GM04503 (cell line): ENCODE data around the gene CTTN.

Experiments
- DNase-seq: peaks from one replicate; pipeline ENCODE4 v3.0.0-alpha.2; 2012; ENCODE audit warnings: low read depth

The CTTN gene

DNA sequence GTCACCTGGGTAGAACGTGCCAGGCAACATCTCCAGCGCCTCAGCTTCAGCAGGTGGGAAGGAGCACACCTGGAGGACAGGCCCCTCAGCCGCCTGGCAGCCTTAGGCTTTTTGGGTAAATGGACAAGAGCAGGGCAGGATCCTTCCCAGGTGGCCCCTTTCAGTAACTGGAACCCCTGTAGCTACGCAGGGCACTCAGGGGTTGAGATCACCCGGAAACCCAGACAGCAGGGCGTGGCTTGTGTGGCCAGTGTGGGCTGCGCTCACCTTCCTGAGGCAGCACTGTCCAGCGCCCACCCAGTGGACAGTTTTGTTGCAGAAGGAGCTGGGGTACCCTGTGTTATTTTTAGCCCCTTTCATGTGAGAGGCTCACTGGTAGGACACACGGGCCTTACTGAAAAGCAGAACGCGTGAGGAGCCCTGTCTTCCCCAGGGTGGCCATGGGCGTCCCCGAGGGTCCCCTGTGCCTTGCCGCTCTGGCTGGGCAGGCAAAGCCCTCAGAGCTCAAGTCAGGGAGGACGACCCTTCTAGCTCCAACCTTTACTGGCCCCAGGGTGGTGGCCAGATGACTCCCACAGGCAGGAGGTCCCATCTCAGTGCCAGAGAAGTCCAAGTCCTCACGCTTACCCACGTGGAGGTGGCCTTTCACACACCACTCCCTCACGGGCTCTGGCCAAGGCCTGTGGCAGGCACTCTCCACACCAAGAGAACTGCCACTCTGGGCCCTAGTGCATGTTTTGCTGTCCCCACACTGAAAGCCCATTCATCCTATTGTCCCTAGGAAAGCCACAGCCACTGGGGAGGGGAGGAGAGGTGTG is 75.8 kb downstream of the CTTN start:
- DNase-seq, result no peak

- no peak for DNase-seq
Measured at GRCh38 chr11:70474710-70475109, 76.4 kb downstream of the CTTN start.

- no peak for DNase-seq
Measured at GRCh38 chr11:70476669-70477068, 78.3 kb downstream of the CTTN start.

DNA sequence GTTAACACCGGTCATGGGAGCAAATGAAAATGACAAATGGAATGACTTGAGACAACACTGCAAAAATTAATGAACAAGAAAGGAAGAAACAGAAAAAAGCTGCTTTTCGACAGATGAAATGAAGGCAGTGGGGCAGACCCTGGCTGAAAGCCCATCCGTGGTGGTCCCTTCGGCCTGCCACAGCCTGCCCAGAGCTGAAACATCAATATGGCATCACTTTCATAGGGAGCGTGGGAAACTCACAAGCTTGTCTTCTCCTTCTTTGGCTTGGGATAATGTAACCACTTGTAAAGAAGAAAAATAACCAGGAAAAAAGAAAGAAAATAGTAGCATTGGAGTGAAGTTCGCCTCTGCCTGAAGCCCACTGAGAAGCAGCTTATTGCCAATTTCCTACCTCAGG is 78.8 kb downstream of the CTTN start:
- no peak for DNase-seq

DNA sequence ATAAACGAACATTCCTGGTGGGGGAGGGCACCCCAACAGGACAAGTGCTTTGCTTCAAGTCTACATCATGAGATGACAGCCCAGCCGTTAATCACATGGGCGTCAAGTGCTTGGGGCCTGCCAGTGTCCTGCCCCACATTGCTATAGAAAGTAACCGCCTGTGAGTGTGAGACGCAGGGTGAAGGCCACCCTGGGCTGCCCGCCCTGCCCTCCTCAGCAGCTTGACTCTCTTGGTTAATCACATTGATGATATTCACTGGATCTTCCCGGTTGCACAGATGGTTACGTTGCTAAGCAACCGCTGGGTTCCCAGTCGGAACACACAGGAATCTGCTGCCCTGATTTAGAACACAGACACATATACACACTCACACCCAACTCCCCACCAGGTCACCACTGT is 79.3 kb downstream of the CTTN start:
- DNase-seq, result no peak

DNA sequence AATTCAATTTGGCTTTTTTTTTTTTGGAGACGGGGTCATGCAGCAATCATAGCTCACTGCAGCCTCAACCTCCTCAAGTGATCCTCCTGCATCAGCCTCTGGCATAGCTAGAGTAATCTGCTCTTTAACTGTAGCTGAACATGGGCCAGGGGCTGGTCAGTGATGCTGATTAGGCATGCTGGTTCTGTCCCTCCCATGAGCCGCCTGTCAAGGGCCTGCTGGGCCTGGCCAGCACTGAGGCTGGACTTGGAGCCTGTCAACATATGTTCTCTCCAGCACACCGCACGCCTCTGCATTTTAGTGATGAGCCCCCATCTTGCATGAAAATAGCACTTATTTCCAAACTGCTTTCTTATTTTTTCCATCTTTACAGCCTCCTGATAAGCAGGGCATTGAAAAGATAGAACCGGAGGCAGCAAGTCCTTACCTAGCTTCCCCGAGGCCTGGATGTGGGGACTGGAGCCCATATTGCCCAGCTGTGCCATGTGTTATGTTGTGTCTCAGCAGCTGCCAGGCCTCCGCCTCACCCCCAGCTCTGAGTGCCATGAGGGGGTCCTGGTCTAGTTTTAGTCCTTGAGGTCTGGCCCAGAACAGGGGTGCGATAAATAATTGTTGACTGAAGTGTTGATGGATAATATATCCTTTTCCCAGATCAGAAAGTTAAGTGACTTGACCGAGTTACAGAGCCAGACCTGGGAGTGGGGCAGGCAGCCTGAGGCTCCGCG is 80.0 kb downstream of the CTTN start:
- no peak for DNase-seq

GRCh38 chr11:70480711-70481110 is 82.4 kb downstream of the CTTN start:
- no peak for DNase-seq

DNA sequence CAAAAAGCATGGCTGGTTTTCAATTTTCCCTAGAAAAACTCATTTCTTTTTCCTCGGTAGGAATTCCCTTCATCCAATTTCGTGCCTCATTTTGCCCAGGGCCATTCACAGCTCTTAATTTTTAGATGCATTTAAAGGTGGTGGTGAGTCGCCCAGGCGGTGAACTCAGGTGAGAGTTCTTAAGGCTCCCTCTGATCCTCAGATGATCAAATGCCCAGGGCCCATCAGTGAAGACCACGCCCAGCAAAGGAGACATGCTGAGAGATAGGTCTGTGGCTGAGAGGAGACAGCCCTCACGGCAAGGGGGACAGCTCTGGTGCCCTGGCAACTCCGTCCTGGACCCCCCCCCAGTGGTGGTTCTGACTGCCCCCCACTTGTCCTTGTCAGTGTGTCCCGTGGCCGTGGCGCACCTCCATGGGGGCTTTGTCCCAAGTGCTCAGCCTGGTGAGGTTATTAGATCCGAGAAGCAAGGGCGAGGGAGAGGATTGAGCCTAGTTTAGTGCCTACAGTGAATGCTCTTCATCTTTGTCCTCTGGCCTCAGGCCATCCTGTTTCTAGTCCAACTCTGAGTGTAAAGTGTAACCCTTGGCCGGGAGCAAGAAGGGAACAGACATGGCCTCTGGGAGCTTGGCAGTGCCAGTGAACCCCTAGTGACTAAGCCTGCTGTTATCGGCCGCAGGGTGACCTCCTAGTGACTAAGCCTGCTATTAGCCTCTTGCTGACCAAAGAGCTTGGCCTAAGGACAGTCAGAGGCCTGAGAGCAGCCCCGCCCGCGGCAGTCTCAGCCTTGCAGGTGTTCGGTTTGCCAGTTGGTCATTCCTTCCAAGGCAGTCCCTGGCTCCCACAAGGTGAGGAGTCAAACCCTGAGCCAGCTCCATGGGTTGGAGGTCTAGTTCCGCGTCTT is 83.5 kb downstream of the CTTN start:
- peak; percentile 27 for DNase-seq

DNA sequence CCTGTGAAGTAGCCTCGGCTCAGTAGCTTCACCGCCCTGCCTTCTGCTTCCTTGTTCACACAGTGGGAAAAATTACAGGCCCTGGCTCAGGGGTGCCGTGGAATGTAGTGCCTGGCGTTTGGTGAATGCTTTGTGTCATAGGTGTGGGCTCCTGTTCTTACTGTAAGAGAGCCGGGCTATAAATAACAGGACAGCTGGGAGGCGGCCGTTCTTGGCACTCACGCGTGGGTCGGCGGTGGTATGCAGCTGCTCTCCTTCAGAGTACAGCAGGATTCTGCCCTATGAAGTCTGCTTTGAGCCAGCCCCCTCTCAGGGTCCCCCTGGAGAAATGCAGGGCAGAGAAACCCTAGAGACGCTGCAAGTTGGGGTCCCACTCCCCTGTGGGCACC is 84.2 kb downstream of the CTTN start:
- no peak for DNase-seq

DNA sequence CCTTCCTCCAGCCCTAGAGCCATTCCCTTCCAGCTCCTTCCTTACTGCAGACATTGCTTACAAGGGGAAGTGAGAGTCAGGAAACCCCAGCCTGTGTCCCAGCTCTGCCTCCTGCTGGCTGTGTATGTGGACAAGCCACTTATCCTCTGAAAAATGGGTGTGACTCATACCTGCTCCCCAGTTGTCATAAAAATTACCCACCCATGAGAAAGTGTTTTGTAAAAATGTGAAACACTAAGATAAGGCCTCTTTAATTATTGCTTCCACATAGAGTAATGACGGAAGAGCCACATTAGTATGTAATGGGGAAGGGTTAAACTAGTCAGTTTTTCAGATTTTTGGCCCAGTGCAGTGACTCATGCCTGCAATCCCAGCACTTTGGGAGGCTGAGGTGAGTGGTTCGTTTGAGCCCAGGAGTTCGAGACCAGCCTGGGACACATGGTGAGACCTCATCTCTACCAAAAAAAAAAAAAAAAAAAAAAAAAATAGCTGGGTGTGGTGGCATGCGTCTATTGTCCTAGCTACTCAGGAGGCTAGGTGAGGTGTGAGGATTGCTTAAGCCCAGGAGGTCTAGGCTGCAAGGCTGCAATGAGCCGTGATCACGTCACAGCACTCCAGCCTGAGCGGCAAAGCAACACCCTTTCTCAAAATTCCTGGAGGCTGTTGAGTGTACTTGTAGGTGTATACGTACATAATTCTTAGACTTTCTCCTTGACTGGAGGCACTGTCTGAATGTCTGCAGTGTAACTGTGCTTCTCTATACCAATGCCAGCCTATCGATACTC is 84.9 kb downstream of the CTTN start:
- no peak for DNase-seq

DNA sequence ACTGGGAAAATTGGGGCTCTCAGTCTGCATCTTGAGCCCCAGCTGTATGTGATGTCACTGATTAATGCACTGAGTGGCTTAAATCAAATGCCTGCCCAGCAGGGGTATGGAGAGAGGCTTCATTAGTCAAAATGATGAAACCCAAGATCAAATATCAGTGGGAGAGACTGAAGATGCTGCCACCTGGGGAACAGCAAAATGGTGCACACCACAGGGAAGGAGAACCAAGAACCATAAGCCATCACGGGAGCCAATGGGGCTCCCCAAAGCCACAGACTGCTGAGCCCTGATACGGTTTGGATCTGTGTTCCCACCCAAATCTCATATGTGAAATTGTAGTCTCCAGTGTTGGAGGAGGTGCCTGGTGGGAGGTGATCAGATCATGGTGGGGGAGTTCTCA is 85.6 kb downstream of the CTTN start:
- no peak for DNase-seq

GRCh38 chr11:70485326-70486025 is 87.1 kb downstream of the CTTN start:
- no peak for DNase-seq

DNA sequence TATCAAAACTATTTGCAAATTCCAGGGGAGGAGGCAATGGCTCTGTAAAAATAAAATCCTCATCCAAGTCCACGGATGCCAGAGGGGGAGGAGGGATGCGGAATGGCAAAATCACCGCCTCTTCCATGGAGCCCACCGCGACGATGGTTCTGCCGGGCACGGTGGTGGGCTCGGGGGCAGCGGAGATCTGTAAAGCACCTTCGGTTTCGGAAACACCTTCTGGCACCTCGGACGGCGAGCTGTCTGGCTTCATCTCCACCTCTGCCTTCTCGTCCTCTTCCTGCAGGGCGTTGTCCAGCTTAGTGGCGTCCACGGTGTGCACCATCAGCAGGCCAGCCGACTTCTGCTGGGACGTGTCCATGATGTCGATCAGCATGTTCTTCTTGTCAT is 87.7 kb downstream of the CTTN start:
- no peak for DNase-seq
